ENCODE results near the gene CSPG4.
"Not testable (repeated sequence)": the region's sequence is repeated elsewhere in the genome, so short reads cannot be mapped to it uniquely, and the experiment has no call there.

- not testable (repeated sequence) for TF ChIP-seq SIRT6 (IDR thresholded peaks at IDR 0.05; ENCODE audit: low read depth, low read length); MEF2D (tag; conservative IDR thresholded peaks at IDR 0.05; ENCODE audit: low read depth); HMG20B (CRISPR knock-in tag; IDR thresholded peaks at IDR 0.05); TAL1 (IDR thresholded peaks at IDR 0.05); RCOR1 (IDR thresholded peaks at IDR 0.05; ENCODE audit: borderline replicate concordance in 1 of 2, low read depth in 2 of 2, low read length in 2 of 2); MYC (IDR thresholded peaks at IDR 0.05; ENCODE audit: low read depth, low read length); MYC (CRISPR knock-in tag; IDR thresholded peaks at IDR 0.05; ENCODE audit: borderline replicate concordance, low read depth); CBX3 (IDR thresholded peaks at IDR 0.05; ENCODE audit: borderline replicate concordance in 1 of 2, low read length in 2 of 2); CTCF (IDR thresholded peaks at IDR 0.05 in 2 of 3, conservative IDR thresholded peaks at IDR 0.05 in 1 of 3; ENCODE audit: insufficient read depth in 2 of 3, low read depth in 1 of 3, low read length in 3 of 3); BRF2 (IDR thresholded peaks at IDR 0.05; ENCODE audit: borderline replicate concordance, insufficient read depth, insufficient read length); HEY1 (CRISPR knock-in tag; IDR thresholded peaks at IDR 0.05; ENCODE audit: borderline replicate concordance); ZNF121 (CRISPR knock-in tag; conservative IDR thresholded peaks at IDR 0.05)
Observed at GRCh38 chr15:75734861-75735760, 22.5 kb upstream of the CSPG4 start.
